Measurements from ENCODE around the gene CTF1.

DNA sequence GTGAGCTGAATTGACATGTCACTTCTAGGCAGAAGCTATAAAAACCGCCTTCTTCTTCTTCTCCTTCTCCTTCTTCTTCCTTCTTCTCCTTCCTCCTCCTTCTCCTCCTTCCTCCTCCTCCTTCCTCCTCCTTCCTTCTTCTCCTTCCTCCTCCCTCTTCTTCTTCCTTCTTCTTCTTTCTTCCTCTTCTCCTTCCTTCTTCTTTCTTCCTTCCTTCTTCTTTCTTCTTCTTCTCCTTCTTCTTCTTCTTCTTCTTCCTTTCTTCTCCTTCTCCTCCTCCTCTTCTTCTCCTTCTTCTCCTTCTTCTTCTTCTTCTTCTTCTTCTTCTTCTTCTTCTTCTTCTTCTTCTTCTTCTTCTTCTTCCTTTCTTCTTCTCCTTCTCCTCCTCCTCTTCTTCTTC is 22.2 kb downstream of the CTF1 start:
- TF ChIP-seq CTCF (IDR thresholded peaks at IDR 0.05), result no peak
- no peak for TF ChIP-seq ZFX (IDR thresholded peaks at IDR 0.05; ENCODE audit: borderline replicate concordance)
